Fibroblast of peridontal ligament (primary cell): Measurements from ENCODE around the gene CRKL.
"Not testable (repeated sequence)": the region's sequence is repeated elsewhere in the genome, so short reads cannot be mapped to it uniquely, and the experiment has no call there.

Source experiments
- DNase-seq: peaks from one replicate; pipeline ENCODE4 v3.0.0-alpha.2; 2010; ENCODE audit errors: extremely low read depth

CRKL gene

DNA sequence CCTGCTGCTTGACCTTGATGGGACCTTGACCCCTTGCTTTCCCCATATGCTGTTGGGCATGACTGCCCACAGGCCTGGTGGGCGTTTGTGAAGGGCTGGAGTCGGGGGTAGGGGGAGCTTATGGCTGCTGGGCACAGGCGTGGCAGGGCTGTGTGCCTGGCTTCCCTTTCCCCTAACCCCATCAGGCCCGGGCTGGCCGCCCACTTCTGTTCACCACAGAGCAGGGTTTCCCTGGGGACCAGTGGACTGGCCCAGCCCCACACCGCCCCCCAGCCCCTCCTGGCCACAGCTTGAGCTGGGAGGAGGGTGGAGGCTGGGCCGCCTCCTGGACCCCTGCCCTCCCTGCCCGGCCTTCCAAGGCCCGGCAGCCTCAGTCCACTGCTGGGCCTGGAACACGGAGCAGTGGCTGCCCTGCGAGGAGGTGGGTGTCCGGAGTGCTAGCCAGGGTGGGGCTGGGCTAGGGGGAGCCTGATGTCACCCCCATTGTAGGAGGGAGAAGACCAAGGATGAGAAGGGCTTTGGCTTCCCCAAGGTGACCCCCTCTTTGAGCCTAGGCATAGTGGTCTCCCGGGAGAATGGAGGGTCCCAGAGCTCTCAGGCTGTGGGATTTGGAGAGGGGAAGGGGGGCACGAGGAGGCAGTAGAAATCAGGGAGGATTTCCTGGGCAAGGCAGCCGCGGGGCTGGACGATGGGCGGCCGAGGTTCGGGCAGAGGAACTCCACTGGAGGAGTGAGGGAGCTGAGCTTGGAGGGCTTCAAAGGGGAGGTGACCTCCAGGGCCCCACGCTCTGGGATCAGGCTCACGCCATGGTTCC, 49.9 kb downstream of the CRKL start, which contains the start of gene AIFM3:
TSS of gene AIFM3 (plus strand) at position 373 of the 814 bp plus-strand sequence. CDS start 690 bp downstream, outside the sequence.
- DNase-seq = no peak

DNA sequence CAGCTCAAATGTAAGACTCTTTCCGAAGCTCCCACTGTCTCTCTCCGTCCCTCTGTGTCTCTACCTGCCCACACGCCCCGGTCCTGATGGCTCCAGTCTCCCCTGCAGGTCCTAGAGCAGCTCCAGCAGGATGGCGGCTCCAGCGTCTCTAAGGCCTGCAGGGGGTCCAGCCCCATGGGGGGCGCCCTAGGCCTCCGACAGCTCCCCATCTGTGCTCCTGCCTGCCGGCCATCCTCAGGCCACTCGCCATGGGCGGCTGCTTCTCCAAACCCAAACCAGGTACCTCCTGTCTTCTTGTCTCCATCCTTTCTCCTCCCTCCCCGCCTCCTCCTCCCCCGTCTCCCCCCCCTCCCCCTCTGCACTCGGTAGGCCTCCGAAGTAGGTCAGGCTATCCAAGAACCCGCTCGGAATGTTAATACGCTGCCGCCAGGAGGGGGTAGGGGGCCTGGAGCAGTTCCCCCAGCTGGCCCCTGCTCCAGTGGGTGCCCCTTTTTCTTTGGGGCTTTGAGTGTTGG, 50.5 kb downstream of the CRKL start:
- DNase-seq = no peak

DNA sequence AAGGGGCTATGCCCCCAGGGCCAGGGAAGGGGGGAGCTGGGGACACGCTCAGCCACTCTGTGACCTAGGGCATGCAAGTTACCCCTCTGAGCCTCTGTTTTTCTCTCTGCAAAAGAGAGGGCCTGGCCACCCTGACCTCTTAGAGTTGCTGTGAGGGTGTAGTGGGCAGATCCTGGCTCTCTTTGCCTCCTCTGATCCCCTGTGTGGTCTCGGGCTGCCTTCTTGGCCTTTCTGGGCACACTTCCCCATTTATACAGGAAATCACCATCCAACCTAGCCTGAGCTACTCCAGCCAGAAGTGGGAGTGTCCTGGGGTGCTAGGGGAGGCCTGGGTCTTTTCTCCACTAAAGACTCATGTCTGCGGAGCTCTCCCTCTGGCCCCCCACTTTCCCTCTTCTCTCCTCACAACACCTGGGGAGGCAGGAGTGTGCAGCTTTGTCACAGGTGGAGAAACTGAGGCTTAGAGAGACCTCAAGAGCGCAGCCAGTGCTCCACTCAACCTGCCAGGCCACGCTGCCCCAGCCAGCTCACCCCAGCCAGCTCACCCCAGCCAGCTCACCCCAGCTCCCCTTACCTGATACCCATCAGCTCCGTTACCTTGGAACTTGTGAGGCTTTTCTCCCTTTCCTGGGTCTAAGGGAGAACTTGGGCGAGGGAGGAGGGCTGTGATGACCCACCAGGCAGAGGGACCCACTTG, 51.2 kb downstream of the CRKL start:
- no peak for DNase-seq

DNA sequence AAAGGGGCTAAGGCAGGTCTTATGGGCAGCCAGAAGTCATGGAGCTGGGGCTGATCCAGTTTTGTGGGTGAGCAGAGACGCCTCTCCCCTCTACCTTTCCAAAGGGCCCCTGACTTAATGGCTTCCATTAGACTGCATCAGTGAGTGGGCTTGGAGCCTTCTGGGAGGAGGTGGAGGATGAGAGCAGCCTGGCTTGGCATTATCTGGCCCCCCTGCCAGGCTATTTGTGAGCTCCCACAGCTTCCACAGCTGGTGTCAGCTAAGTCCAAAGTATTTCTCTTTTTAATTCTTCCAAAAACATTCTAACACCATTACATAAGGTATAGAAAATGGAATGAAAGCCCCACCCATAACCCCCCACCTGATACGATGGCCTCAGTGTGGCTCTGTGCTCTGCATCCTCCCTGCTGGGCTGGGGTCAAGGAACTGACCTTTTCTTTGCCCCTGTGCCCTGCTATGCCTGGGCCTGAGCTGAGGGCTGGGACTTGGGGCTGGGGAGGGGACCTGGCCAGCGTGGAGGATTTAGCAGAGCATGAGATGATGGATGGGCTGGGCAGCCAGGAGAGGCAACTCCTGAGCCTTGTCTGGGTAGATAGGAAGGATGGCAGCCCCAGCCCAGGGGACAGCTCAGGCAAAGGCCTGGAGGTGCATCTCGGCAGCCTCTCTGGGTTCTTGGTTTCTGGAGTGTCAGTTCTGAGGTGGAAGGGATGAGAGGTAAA, 53.9 kb downstream of the CRKL start:
- no peak for DNase-seq

DNA sequence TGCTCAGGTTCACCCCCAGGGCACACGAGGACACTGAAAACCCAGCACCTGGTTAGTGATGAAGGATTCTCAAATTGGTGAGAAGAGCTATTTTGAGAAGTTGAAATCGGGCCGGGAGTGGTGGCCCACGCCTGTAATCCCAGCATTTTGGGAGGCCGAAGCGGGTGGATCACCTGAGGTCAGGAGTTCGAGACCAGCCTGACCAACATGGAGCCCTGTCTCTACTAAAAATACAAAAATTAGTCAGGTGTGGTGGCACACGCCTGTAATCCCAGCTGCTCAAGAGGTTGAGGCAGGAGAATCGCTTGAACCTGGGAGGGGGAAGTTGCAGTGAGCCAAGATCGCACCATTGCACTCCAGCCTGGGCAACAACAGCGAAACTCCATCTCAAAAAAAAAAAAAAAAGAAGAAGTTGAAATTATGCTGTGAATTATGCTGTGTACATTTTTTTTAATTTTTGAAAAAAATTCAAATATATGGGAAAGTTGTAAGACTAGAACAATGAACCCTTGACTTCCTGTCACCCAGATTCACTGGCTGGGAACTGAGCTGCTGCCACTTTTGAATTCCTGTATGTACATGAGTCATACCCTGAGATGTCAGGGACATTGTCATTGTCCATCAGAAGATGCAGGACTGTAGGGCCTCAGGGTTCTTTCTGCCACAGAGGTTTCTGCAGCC, 54.9 kb downstream of the CRKL start:
- not testable (repeated sequence) for DNase-seq

DNA sequence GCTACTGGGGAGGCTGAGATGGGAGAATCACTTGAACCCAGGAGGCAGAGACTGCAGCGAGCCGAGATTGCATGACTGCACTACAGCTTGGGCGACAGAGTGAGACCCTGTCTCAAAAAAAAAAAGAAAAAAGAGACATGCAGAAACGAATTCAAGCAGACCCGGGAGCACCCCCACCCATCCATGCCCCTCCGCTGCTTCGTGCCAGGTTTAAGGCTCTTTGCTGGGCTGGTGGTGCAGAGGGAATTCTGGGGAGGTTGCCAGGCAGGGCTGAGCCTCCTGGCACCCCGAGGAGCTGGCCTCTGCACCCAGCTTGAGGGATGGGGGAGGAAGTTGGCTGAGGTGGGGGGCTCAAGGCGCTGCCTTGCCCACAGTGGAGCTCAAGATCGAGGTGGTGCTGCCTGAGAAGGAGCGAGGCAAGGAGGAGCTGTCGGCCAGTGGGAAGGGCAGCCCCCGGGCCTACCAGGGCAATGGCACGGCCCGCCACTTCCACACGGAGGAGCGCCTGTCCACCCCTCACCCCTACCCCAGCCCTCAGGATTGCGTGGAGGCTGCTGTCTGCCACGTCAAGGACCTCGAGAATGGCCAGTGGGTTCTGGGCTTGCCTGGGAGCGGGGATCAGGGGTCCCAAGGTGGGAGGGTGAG, 55.8 kb downstream of the CRKL start:
- DNase-seq = no peak

DNA sequence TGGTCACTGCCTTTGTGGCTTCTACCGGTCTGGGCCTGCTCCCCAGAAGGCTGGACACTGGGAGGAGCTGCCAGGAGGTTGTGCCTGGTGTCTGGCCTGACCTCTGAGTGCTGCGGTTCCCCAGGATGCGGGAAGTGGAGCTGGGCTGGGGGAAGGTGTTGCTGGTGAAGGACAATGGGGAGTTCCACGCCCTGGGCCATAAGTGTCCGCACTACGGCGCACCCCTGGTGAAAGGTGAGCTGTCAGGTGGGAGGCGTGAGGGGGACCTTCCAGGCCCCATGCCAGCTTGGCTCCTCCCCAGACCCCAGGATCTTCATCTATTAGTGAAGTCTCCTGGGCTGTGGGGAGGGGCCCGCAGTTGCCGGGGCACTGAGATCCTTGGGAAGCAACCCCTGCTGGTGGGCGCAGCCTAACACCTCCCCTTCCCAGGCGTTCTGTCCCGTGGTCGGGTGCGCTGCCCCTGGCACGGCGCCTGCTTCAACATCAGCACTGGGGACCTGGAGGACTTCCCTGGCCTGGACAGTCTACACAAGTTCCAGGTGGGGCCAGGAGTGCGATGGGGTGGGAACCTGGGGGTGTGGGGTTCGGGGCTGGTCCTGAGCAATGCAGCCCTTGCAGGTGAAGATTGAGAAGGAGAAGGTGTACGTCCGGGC, 56.6 kb downstream of the CRKL start:
- DNase-seq = no peak

DNA sequence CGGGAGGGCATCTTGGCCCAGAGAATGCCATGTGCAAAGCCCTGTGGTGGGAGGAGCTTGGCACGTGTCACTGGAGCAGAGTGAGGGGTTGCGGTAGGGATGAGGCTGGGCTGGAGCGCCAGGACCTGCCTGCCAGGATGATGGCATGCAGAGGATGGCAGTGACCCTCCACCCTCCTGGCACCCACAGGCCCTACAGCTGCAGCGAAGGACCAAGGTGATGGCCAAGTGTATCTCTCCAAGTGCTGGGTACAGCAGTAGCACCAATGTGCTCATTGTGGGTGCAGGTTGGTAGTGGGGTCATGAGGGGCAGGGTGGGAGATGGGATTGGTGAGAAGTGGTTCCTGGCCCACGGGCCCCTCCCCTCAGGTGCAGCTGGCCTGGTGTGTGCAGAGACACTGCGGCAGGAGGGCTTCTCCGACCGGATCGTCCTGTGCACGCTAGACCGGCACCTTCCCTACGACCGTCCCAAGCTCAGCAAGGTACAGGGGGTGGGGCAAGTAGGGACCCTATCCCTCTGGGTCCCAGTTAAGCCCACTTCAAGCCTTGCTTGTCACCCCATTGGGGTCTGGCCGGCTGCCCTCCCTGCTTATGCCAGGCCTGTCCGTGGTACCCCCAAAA, 57.2 kb downstream of the CRKL start:
- DNase-seq = no peak

DNA sequence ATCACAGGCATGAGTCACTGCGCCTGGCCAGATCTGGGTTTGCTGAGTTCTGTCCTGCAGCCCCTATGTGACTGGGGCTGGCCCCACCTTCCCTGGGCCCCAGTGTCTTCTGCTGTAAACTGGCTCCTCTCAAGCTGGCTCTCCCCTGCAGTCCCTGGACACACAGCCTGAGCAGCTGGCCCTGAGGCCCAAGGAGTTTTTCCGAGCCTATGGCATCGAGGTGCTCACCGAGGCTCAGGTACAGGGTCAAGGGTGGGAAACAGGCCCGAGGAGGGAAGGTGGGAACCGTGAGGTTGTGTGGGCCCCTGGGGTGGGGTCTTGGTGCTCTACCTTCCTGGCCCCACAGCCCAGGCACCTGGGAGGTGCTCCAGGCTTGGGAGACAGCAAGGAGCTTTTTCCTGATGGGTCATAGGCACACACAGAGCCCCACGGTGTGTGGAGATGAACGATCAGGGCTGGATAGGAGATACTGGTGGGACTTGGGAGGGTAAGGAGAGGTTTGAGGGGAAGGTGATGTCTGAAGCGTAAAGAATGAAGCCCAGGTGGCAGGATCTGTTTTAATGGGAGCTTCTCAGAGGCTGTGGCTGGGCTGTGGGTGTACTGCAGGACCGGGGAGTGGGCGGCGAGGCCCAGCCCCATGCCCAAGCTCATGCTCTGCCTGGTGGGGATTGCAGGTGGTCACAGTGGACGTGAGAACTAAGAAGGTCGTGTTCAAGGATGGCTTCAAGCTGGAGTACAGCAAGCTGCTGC, 58.5 kb downstream of the CRKL start:
- no peak for DNase-seq

DNA sequence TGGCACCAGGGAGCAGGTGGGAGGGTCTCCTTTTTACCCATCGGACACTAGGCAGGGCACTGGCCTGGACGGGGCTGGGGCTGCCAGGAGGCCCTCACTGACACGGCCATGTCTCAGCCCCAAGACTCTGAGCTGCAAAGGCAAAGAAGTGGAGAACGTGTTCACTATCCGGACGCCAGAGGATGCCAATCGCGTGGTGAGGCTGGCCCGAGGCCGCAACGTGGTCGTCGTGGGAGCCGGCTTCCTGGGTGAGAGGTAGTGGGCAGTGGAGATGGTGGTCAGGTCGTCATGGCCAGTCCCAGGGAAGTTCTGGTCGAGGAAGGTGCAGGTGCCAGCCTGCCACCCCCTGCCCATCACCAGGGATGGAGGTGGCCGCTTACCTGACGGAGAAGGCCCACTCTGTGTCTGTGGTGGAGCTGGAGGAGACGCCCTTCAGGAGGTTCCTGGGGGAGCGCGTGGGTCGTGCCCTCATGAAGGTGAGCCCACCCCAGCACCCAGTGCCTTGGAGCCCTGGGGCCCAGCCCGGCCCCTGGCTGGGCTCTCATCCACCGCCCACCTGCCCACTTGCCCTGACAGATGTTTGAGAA, 59.2 kb downstream of the CRKL start:
- no peak for DNase-seq

DNA sequence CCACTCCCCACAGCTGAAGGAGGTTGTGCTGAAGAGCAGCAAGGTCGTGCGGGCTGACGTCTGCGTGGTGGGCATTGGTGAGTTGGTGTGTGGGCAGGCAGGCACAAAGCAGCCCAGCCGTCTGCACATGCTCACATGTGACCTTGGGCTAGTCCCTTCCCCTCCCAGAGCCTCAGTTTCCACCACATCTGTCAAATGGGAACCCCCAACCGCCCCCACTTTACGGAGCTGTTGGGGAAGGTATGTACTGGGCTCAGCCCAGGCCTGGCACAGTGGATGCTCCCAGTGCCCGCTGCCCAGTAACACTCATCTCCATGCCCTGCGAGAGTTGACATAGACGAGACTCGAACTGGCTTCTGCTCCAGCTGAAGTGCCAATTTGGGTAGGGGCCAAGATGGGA, 59.8 kb downstream of the CRKL start:
- no peak for DNase-seq

DNA sequence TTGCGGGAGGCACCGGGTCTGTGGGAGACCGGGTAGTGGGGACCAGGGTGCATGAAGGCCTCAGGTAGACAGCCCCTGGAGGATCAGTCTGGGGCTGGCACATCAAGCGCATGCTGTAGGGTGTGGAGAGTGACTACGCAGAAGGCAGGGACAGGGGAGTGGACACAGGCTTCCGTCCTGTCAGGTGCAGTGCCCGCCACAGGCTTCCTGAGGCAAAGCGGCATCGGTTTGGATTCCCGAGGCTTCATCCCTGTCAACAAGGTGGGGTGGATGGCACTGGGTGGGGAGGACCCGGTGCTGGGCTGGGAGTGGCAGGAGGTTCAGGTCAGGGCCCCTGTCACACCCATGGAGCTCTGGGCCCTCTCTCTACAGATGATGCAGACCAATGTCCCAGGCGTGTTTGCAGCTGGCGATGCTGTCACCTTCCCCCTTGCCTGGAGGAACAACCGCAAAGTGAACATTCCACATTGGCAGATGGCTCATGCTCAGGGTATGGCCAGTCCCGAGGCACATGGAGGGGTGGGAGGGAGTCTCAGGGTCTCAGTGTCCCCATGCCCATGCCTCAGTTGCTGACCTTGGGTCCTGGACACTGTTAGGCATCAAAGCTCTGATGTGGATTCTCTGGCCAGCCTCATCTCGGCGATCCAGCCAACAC, 60.4 kb downstream of the CRKL start:
- no peak for DNase-seq

DNA sequence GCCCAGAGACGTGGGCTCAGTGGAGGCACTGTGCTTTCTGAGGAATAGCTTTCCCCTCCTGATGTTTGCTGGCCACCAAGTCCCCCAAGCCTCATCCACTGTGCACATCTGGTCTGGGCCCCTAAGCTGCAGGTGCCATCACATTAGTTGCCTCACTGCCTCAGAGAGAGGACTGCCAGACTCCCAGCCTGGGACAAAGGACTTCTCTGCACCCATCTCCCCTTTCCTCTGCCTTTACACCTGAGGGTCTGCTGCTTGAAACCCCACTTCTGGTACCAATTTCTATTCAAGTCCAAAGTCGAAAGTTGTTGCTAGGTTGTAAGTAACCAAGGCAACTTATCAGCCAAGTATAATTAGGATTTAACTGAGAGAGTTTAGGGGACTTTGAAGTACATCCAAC, 61.2 kb downstream of the CRKL start:
- no peak for DNase-seq

DNA sequence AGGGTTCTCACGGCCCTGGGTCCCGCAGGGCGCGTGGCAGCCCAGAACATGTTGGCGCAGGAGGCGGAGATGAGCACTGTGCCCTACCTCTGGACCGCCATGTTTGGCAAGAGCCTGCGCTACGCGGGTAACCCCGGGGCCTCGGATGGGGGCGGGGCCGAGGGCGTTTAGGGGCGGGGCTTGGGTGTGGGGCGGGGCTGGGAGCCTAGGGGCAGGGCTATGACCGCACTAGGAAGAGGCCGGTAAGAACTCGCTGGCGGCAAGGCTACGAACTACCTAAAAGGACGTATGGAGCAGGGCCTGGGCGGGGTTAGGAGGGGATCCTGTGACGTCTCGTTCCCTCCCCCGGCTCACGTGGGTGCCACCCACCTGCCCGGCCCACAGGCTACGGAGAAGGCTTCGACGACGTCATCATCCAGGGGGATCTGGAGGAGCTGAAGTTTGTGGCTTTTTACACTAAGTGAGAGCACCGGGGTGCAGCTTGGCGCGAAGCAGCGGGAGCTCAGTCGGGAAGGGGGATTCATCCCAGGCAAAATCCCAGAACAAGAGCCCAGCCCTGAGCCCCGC, 62.1 kb downstream of the CRKL start:
- peak; percentile 43 for DNase-seq

DNA sequence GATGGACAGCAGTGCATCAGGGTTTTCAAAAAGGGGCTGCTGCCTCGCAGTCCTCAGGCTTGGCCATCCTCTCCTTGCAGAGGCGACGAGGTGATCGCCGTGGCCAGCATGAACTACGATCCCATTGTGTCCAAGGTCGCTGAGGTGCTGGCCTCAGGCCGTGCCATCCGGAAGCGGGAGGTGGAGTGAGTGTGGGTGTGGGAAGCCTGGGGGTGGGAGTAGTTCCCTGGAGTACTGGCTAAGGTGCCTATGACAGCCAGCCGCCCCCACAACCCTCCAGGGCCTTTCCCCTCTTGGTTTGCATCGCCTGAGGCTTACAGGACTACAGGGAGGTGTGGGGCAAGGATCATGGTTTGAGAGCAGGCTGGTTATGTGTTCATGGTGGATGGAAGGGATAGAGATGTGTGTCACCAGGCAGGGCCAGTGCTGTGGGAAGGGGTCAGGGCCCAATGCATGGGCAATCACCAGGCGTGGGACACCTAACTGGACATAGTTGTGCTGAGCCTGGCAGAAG, 62.8 kb downstream of the CRKL start:
- DNase-seq = no peak

DNA sequence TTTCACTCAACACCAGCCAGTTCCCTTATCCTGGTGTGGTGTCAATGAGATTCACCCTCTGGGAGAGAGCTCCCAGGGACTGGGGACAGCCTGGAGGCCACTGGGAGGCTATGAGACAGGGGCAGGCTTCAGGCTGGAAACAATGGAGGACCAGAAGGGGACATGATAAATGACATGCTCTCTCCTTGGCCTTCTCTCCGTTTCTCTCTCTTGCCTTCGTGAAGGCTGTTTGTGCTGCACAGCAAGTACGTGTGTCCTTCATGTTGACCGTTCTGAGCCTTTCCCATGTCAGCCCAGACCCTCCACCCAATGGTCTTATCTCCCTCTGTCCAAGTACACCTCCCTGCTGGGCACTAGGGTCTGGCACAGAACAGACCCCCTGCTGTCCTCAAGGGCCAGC, 63.3 kb downstream of the CRKL start:
- DNase-seq = no peak

DNA sequence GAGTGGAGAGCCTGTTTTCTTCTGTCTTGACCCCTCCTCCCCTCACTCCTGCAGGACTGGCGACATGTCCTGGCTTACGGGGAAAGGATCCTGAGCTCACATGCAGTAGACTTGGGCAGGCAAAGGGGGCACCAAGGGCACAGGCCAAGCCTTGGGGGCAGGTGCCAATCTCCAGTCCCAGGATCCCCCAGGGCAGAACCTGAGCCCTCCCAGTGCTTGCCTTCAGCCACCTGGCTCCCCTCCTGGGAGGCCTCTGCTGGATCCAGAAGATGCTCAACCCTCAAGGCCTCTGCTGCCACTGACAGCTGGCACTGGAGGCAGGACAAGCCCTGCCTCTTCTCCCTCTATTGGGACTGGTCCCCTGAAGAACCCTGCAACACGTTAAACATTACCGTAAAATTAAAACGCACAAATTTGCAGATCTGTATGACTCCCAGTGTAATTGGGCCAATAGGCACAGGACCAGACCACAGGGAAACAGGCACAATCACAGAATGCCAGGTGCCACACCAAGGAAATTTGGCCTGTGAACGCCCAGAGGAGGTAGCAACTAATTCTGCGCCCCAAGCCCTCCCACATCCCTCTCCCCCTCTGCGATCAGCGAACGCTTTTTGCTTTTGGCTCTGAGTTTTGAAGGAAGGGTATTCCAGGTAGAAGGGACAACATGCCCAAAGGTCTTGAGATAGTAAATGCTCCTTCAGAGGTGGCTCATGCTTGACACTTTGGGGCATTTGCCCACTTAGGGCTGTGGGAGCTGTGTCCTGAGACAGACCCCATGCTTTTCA, 63.9 kb downstream of the CRKL start:
- no peak for DNase-seq
